ENCODE measurements around the gene LRMDA. TPM values are rescaled to one million over a fixed set of nuclear protein-coding genes. Genes with fewer than 3 reads are reported as not detected.

Gene LRMDA
- total and polyA plus RNA-seq, 2 donors from 2014 or later: 23.2 to 48.6 TPM

DNA sequence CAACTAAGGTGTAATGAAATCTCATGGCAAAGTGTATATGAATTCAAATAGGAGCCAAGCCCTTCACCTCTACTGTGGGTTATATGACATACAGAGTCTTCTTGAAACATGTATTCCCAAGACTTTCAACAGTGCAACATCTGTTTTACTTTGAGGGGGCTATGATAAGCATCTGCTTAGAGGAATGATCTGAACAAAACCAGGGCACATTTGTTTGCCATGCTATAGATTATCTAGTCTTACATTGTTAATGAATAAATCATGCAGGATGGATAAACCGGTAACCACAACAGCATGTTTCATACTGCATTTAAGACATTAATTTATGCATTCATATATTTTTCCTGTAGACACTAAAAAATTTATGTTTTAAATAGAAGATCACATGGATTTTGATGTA lies 1021.9 kb downstream of the LRMDA start:
- intact Hi-C loops (cut with DNase I): no loop called here
- Histone ChIP-seq H3K27me3 (ENCODE audit: control insufficient read depth, insufficient read depth, low read length) (no peaks in the 10 kb centered on the region), H3K4me1 (ENCODE audit: control insufficient read depth in 2 of 3, insufficient read depth in 2 of 3, low read depth in 1 of 3, low read length in 3 of 3) (no peaks in the 10 kb centered on the region), H3K4me3 (ENCODE audit: low read length in 3 of 3) (no peak overlapping the region), H3K36me3 (ENCODE audit: control insufficient read depth in 2 of 3, insufficient read depth in 3 of 3, low read length in 3 of 3) (no peaks in the 10 kb centered on the region), H3K9ac (ENCODE audit: low read length in 3 of 3) (no peak overlapping the region), H3K9me3 (ENCODE audit: control insufficient read depth in 2 of 3, insufficient read depth in 1 of 3, low read length in 3 of 3) (peaks cover 0 to 3% (median 0%) of the 10 kb centered on the region in 3 donors), H3K27ac (ENCODE audit: low read depth in 2 of 2, low read length in 2 of 2) (no peak overlapping the region)
- DNase-seq: no peak
- TF ChIP-seq, protein P1, sequence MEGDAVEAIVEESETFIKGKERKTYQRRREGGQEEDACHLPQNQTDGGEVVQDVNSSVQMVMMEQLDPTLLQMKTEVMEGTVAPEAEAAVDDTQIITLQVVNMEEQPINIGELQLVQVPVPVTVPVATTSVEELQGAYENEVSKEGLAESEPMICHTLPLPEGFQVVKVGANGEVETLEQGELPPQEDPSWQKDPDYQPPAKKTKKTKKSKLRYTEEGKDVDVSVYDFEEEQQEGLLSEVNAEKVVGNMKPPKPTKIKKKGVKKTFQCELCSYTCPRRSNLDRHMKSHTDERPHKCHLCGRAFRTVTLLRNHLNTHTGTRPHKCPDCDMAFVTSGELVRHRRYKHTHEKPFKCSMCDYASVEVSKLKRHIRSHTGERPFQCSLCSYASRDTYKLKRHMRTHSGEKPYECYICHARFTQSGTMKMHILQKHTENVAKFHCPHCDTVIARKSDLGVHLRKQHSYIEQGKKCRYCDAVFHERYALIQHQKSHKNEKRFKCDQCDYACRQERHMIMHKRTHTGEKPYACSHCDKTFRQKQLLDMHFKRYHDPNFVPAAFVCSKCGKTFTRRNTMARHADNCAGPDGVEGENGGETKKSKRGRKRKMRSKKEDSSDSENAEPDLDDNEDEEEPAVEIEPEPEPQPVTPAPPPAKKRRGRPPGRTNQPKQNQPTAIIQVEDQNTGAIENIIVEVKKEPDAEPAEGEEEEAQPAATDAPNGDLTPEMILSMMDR (IDR thresholded peaks at IDR 0.05; ENCODE audit: borderline replicate concordance, extremely low read depth, insufficient read depth): no peak
- no peak for FAIRE-seq

DNA sequence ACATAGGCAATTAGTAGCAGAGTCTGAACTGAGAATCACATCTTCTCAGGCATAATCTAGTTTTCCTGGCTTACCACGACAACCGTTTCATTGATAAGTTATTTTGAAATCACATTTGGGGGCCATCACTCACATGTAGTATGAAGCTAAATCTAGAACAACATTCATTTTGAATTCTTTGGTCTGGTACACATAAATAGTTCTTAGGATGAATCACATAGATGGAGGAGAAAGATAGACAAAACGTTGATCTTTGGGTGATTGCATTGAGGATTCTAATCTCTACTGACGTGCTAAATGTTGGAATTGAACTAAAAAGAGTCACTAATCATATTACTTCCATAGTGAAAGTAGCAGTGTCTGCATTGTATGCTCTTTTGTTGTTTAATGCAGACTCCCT lies 1022.6 kb downstream of the LRMDA start:
- H3K27ac ChIP-seq (ENCODE audit: low read depth in 2 of 2, low read length in 2 of 2): no peak overlapping the region

DNA sequence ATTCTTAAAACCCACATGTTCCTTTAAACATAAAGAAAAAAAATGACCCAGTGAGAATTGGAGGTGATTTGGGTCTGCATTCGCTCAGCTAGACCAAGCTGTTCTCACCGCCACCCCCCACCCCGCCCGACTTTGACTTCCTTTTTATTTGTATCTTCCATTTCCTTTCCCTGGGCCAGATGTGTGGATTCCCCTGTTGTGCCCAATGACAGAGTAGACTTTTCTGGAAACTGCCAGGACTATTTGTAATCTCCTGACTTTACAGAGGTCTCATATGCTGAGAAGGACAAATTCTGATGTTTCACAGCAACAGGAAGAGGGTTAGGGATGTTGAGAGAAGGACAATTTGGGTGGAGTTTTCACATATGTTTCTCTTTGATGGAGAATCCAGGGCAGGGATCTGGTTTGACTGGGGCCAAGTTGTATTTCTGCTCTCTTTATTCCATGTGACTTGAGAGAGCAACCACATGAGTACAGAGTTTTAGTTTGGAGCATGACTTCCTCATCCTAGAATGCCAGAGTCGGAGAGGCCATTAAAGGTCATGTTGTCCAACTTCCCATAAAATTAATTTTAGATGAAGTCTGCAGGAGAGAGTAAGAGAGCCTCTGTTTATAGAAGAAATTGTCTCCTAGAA lies 1023.2 kb downstream of the LRMDA start:
- Histone ChIP-seq H3K27ac (ENCODE audit: low read depth in 2 of 2, low read length in 2 of 2) (no peak overlapping the region), H3K9me3 (ENCODE audit: control insufficient read depth in 2 of 3, insufficient read depth in 1 of 3, low read length in 3 of 3) (peaks cover 0 to 3% (median 0%) of the 10 kb centered on the region in 3 donors), H3K9ac (ENCODE audit: low read length in 3 of 3) (no peak overlapping the region), H3K4me1 (ENCODE audit: control insufficient read depth in 2 of 3, insufficient read depth in 2 of 3, low read depth in 1 of 3, low read length in 3 of 3) (no peaks in the 10 kb centered on the region), H3K27me3 (ENCODE audit: control insufficient read depth, insufficient read depth, low read length) (no peaks in the 10 kb centered on the region), H3K36me3 (ENCODE audit: control insufficient read depth in 2 of 3, insufficient read depth in 3 of 3, low read length in 3 of 3) (no peaks in the 10 kb centered on the region), H3K4me3 (ENCODE audit: low read length in 3 of 3) (no peak overlapping the region)
- intact Hi-C loops (cut with DNase I): no loop called here
- DNase-seq (no peak), FAIRE-seq (no peak)
- TF ChIP-seq, protein P1 (IDR thresholded peaks at IDR 0.05; ENCODE audit: borderline replicate concordance, extremely low read depth, insufficient read depth): no peak

More for the DNA sequence above, 1022.6 kb downstream of the LRMDA start:
- intact Hi-C loops (cut with DNase I): no loop called here
- H3K36me3 ChIP-seq (ENCODE audit: control insufficient read depth in 2 of 3, insufficient read depth in 3 of 3, low read length in 3 of 3): no peaks in the 10 kb centered on the region
- H3K9ac ChIP-seq (ENCODE audit: low read length in 3 of 3): no peak overlapping the region
- H3K27me3 ChIP-seq (ENCODE audit: control insufficient read depth, insufficient read depth, low read length): no peaks in the 10 kb centered on the region
- H3K9me3 ChIP-seq (ENCODE audit: control insufficient read depth in 2 of 3, insufficient read depth in 1 of 3, low read length in 3 of 3): peaks cover 0 to 3% (median 0%) of the 10 kb centered on the region in 3 donors
- no peak for DNase-seq
- H3K4me3 ChIP-seq (ENCODE audit: low read length in 3 of 3): no peak overlapping the region
- no peak for FAIRE-seq
- TF ChIP-seq, protein P1 (IDR thresholded peaks at IDR 0.05; ENCODE audit: borderline replicate concordance, extremely low read depth, insufficient read depth): no peak
- no peaks in the 10 kb centered on the region for H3K4me1 ChIP-seq (ENCODE audit: control insufficient read depth in 2 of 3, insufficient read depth in 2 of 3, low read depth in 1 of 3, low read length in 3 of 3)
